IPS-18c (cell line): ENCODE data around the gene CD48.

Source experiments
- H3K4me3 ChIP-seq: 2 replicates; pipeline ENCODE4 v1.7.0; 2013; ENCODE audit warnings: low read depth, mild to moderate bottlenecking, low read length, moderate library complexity; ENCODE audit not compliant: insufficient read depth
- H3K9me3 ChIP-seq: one replicate; pipeline ENCODE4 v1.6.1; 2013; ENCODE audit warnings: mild to moderate bottlenecking, low read length, moderate library complexity; ENCODE audit not compliant: control insufficient read depth, insufficient read depth

CD48 gene, protein sequence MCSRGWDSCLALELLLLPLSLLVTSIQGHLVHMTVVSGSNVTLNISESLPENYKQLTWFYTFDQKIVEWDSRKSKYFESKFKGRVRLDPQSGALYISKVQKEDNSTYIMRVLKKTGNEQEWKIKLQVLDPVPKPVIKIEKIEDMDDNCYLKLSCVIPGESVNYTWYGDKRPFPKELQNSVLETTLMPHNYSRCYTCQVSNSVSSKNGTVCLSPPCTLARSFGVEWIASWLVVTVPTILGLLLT

DNA sequence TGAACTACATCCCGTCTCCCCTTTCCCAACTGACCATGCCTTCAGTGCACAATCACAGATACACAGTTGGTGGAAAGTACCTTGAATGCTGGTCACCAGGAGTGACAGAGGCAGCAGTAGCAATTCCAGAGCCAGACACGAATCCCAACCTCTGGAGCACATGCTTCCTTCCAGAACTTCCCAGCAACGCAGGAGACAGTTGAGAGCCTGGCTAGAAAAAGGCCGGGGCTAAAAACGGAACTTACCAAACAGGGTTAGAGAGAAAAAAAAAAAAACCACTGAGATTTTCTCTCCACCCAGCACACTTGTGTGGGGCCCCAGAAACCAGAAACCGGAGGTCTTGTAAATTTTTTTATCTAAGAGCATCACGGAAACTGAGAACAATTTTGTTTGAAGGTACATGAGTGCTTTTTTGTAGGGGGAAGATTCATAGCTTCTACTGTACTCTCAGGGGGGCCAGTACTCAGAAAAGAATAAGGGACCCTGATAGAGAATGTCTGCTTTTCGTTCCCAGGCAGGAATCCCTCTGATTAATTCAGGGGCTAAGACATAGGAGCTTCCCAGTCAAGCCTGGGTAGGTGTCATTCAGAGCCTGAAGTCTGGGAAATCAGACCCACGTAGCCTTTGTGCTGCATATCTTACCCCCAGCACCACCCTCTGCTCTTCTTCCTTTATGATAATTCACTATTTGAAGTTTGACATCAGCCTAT is at the start of gene CD48:
Gene CD48, minus strand, starts transcription at position 221 of the 710 bp plus-strand sequence. Its CDS starts 59 bp downstream, at position 162.
- Histone ChIP-seq H3K9me3 (peaks cover 2% of the 10 kb centered on the region), H3K4me3 (no peak within 1 kb of the TSS)

DNA sequence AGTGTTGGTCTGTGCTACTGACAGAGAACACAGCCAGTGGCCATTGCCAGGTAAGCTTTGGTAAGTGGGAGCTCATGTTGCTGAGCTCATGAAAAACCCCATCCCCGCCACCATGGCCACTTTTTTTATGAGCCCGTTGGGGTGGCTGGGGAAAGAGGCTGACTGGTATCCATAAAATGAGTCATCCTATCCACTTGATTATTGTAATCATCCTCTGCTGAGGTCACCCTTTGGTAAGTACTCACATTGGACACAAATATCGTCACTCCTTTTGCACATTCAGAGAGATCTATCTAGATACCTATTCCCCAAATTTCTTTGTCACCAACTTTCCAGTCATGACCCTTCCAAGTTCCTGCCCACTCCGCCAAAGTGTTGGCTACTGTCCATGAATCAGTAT is 49.4 kb upstream of the CD48 start:
- H3K9me3 ChIP-seq: no peaks in the 10 kb centered on the region

DNA sequence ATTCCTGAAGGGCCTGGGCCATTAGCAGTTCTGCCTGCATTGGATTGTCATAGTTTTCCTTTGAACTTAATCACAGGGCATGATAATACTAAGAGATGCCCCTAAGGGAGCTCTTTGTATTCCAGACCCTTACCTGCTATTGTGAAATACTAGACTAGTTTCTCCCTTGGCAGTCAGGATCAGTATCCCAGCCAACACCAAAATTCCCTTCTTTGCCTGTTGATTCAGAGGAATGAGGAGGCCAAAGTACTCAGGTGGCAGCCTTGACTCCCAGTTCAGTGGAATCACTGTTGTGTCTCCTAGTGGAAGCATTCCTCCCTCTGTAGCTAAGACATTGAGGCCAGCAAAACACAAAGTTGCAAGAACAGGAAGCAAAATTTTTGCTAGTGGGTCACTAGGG is 48.1 kb upstream of the CD48 start:
- Histone ChIP-seq H3K9me3 (no peaks in the 10 kb centered on the region), H3K4me3 (no peak overlapping the region)

More for the DNA sequence above, 49.4 kb upstream of the CD48 start:
- no peak overlapping the region for H3K4me3 ChIP-seq

DNA sequence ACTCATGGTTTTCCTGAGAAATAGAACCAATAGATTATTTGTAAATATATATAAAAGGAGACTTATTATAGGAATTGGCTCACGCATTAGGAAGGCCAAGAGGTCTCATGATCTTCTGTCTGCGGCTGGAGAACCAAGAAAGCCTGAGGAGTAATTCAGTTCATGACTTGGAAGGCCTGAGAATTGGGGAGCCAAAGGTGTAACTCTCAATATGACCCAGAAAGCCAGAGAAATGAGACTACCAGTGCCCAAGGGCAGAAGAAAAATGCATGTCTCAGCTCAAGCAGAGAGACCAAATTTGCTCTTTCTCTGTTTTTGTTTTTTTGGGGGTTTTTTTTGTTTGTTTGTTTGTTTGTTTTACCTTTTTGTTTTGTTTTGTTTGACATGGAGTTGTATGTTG is 46.9 kb upstream of the CD48 start:
- no peak overlapping the region for H3K4me3 ChIP-seq

DNA sequence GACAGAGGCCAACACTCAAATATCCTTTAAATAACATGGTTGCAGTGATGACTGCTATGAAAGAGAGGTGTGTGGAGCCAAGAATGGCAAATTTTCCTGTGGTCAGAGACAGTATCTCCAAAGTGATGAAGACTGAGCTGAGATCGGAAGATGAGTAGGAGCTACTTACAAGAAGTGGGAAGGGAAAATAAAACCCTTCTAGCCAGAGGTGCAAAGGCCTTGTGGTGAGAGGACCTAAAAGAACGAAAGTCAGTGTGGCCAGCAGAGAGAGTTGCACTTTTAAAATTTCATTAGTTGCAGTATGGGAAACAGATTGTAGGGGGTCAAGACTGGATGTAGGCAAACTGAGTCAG is 45.2 kb upstream of the CD48 start:
- Histone ChIP-seq H3K9me3 (no peaks in the 10 kb centered on the region), H3K4me3 (no peak overlapping the region)

More for the DNA sequence above, 46.9 kb upstream of the CD48 start:
- no peaks in the 10 kb centered on the region for H3K9me3 ChIP-seq

DNA sequence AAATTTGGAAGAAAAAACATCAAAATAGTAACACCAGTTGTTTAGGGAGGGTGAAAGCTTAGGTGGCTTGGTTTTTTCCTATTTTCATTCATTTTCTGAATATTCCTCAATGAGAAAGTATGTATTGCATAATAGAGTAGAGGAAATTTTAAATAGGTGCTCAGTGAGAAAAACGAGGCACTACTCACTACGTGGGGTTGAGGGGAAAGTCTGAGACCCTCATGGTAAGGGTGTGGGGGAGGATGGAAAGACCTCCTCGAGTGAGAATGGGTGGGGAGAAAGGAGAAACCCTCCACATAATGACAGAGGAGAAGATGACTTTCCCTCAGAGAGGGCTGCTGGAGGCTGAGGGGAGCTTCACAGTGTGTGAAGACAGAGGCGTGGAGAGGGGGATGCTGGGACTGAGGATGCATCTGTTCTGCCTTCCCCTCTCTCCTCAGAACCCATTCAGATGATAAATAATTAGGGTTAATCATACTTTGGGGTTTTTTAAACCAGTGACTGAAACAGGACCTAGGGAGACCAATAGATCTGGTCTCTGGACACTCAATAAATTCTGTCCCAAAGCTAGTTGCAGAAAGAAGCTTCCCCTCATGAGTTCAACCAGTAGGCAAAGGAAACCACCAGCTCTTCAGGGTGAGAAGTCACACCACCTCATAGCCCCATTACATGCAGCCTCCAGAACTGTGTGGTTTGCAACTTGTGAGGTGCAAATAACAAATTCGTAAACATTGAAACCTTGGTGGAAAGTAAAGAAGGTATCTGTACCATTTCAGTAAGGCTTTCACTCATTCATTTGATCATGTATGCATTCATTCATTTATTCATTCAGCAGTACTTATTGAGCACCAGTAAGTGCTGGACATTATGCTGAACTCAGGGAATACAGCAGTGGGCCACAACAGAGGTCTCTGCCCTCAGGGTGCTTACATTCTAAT is 44.6 kb upstream of the CD48 start:
- Histone ChIP-seq H3K9me3 (no peaks in the 10 kb centered on the region), H3K4me3 (no peak overlapping the region)

DNA sequence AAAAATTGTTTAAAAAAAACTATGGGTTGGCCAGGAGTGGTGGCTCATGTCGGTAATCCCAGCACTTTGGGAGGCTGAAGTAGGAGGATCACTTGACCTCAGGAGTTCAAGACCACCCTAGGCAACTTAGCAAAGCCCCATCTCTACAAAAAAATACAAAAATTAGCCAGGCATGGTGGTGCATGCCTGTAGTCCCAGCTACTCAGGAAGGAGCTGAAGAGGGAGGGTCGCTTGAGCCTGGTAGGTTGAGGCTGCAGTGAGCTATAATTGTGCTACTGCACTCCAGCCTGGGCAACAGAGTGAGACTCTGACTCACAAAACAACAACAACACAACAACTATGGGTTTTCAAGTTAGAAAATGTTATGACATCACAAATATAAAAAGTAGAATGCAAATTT is 43.8 kb upstream of the CD48 start:
- H3K4me3 ChIP-seq: no peak overlapping the region
- no peaks in the 10 kb centered on the region for H3K9me3 ChIP-seq

DNA sequence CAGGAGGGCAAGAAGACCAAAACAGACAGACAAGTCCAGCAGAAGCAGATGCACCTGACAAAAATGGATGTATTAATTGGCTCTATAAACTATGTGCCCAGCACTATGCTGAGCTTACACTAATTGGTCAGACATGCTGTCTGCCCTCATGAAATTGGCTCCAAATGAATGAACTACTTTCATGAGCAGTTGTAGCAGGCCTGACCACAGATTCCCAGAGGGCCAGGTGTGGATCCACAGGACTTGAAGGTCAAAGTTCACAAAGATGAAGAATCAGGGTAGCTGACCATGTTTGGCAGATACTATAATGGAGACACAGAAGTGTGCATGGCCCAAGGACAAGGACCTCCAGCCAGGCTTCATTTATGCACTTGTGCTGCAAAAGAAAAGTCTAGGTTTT is 42.0 kb upstream of the CD48 start:
- H3K4me3 ChIP-seq: no peak overlapping the region
- H3K9me3 ChIP-seq: no peaks in the 10 kb centered on the region

DNA sequence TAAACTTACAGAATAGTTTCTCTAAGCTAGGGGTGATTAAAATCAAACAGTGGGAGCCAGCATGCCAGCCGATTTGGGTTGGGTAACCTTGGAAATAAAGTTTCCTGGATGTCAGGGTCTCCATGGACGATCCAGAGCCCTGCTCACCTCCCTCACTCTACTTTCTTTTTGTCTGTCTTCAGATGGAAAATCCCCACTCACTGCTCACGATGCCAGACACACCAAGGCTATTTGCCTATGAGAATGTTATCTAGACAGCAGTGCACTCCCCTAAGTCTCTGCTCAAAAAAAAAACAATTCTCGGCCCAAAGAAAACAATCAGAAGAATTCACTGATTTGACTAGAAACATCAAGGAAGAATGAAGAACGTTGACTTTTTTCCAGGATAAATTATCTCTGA is 41.3 kb upstream of the CD48 start:
- Histone ChIP-seq H3K4me3 (no peak overlapping the region), H3K9me3 (no peaks in the 10 kb centered on the region)

DNA sequence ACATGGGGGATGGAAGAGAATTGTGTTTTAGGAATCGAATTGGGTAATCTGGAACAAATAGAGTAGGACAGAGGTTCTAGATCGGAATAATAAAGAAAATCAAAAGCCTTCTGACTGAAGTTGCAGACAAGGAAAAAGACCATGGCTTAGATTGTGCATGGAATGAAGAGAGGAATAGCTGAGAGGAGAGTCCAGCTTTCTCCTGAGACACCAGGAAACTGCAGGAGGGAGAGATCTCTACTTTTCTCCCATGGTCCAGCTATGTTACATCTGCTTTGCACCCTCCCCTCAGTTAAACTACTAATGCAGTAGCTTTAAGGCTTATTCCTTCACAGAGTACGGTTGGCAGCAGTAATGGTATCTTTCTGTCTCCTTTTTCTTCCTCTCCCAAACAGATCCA is 40.8 kb upstream of the CD48 start:
- no peak overlapping the region for H3K4me3 ChIP-seq
- no peaks in the 10 kb centered on the region for H3K9me3 ChIP-seq

DNA sequence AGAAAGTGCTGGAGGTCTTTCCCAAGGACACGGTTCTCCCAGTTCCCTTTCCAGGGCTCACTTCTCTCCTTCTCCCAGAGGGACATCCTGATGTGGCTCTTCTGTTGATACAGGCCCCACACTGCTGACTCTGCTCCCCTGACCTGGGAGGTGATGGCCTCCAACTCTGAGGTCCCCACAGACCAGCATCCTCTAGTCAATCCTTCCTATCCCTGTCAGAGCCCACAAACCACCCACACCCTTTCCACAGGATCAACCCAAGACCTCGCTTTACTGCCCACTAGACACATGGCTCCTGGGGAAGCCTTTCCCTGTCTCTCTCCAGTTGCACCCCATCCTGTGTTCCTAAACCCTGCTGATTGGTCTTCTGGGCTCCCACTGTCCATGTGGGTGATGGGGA is 39.0 kb upstream of the CD48 start:
- Histone ChIP-seq H3K9me3 (no peaks in the 10 kb centered on the region), H3K4me3 (no peak overlapping the region)

DNA sequence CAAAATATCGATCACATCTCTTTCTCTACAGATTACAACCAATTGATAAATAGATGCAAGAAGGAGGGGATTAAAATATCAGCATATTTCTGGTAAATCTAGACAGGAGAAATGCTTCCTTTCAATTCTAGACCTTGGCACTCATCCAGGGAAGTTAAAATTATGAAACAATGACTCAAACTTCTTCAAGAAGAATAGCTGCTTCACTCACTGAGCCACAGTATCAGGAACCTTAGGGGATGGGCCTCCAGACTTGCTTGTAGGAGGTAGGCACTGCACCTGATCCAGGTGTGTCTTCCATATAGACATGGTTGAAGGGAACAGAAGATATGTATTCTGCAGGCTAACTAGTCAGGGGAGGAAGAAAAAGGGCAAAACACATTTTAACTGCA is 37.3 kb upstream of the CD48 start:
- no peak overlapping the region for H3K4me3 ChIP-seq

DNA sequence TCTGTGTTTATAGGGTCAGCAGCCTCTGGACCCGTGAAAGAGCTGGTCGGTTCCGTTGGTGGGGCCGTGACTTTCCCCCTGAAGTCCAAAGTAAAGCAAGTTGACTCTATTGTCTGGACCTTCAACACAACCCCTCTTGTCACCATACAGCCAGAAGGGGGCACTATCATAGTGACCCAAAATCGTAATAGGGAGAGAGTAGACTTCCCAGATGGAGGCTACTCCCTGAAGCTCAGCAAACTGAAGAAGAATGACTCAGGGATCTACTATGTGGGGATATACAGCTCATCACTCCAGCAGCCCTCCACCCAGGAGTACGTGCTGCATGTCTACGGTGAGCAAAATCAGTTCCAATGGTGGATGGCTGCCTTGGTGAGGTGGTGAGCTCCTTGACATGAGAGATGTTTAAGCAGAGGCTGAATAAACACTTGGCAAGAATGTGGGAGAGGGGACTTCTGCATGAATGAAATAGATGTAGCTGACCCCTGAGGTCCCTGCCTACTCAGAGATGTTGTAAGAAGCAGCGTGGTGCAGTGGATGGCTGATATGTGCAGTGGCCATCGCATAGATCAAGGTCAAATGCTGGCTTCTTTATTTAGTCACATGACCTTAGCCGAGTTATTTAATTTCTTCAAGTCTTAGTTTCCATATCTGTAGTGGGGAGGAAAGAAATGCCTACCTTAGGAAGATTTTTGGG is 36.7 kb upstream of the CD48 start:
- H3K9me3 ChIP-seq: no peaks in the 10 kb centered on the region
- no peak overlapping the region for H3K4me3 ChIP-seq

More for the DNA sequence above, 37.3 kb upstream of the CD48 start:
- no peaks in the 10 kb centered on the region for H3K9me3 ChIP-seq

DNA sequence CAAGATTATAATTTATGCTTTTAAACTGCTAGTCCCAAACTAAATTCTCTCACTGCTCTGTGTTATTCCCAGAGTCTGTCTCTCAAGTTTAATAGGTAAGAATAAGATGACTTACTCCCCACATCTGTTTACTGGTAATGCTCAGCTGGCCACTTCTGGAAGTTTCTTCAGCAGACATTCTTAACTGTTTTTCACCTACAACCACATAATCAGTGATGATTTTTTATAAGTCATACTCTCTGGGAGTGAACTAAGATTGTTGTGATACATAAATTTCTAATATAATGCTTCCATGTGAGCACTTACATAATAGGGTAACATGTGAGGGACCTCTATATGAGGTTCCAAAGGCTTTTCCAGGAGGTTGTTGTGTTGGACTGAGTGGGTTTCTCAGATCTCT is 36.1 kb upstream of the CD48 start:
- Histone ChIP-seq H3K4me3 (no peak overlapping the region), H3K9me3 (no peaks in the 10 kb centered on the region)

DNA sequence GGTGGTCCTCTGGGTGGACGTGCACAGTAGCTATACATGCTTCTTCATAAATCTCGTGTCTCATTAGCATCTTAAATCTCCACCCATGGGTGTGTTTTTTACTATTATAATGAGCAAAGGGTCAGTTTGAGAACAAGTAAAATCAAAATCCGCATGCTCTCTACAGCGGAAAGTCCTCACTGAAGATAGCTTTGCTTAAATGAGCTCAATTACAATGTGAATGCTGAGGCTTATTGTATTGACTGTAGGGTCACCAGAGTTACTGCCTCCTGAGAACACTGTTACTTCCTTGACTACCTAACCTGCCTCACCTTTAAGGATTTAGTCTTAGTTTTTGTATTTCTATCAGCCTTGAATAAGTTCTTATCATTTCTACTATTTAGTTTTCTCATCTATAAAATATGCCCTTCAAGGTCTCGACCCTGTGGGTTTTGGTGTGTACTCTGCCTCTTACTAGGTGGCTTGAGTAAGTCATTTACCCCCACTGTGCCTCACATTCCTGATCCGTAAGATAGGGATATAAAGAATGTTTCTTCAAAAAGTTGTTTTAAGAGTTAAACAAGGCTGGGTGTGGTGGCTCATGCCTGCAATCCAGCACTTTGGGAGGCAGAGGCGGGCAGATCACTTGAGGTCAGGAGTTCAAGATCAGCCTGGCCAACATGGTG is 35.3 kb upstream of the CD48 start:
- Histone ChIP-seq H3K4me3 (no peak overlapping the region), H3K9me3 (no peaks in the 10 kb centered on the region)

DNA sequence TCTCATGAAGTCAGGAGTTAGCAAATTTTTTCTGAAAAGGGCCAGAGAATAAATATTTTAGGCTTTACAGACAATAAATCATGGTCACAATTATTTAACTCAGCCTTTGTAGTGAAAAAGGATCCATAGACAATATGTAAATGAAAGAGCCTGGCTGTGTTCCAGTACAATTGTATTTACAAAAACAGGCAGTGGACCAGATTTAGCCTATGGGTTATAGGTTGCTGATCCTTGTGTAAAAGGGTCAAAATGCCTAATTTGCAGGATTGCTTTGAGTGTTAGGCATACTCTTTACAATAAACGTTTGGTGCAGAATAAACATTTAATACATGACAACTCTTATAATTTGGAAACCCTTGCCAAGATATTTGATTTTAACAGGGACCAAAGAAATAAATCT is 33.9 kb upstream of the CD48 start:
- H3K9me3 ChIP-seq: no peaks in the 10 kb centered on the region
- no peak overlapping the region for H3K4me3 ChIP-seq
